ENCODE results near the gene CNR2. TPM values are rescaled to one million over a fixed set of nuclear protein-coding genes. Genes with fewer than 3 reads are reported as not detected.

Gene CNR2
- polyA plus RNA-seq, 2 of the 4 experiments (the other 2 are of a cell fraction): not detected

DNA sequence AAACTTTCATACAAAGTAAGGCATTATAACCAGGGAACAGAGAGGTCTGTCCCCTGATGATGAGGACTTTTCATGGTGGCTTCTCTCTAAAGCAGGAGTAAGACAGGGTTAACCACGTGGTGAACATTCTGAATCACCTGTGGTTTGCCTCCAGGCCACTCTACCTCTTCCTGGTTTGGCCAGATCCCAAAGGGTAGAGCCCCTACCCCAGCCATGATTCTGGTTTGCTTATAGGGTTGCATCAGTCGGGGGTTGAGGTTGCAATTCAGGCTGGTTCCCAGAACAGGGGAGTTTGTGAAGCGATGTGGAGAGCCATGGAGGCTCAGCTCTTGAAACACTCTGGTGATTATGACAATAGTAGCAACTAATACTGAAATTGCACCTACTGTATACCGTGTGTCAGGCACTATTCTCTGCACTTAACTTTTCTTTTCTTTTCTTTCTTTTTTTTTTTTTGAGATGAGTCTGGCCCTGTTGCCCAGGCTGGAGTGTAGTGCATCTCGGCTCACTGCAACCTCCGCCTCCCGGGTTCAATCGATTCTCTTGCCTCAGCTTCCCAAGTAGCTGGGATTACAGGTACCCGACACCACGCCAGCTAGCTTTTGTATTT, 8.3 kb downstream of the CNR2 start:
- ATAC-seq (no peak), DNase-seq (ENCODE audit: low read depth in 1 of 2, low spot score in 1 of 2) (no peak), FAIRE-seq (no peak)
- no peak overlapping the region for H3K4me2 ChIP-seq
- ChIA-PET CTCF (interaction anchor here (0.6 kb wide), 1 partner anchor 12 kb away, joined by 3 read pairs; no protein-coding TSS in a partner anchor), POLR2A (no interaction called here)
- no peaks in the 10 kb centered on the region for H3K9me3 ChIP-seq
- no peaks in the 10 kb centered on the region for H3K4me1 ChIP-seq
- no peak overlapping the region for H3K27ac ChIP-seq
- no peak overlapping the region for H3K4me3 ChIP-seq
- TF ChIP-seq MYC (IDR thresholded peaks at IDR 0.05; ENCODE audit: borderline replicate concordance, low read length) (no peak), ZC3H11A (IDR thresholded peaks at IDR 0.05) (no peak), ZFP36 (IDR thresholded peaks at IDR 0.05; ENCODE audit: borderline replicate concordance, partially characterized antibody) (no peak), GATA3 (IDR thresholded peaks at IDR 0.05; ENCODE audit: borderline replicate concordance) (no peak), CBX8 (IDR thresholded peaks at IDR 0.05) (no peak), HOXA7 (CRISPR knock-in tag; IDR thresholded peaks at IDR 0.05) (no peak), TP53 (CRISPR knock-in tag; IDR thresholded peaks at IDR 0.05) (no peak), POLR2A (IDR thresholded peaks at IDR 0.05; ENCODE audit: low read length) (no peak), ZNF302 (CRISPR knock-in tag; IDR thresholded peaks at IDR 0.05) (no peak)
- TF ChIP-seq, protein P1, sequence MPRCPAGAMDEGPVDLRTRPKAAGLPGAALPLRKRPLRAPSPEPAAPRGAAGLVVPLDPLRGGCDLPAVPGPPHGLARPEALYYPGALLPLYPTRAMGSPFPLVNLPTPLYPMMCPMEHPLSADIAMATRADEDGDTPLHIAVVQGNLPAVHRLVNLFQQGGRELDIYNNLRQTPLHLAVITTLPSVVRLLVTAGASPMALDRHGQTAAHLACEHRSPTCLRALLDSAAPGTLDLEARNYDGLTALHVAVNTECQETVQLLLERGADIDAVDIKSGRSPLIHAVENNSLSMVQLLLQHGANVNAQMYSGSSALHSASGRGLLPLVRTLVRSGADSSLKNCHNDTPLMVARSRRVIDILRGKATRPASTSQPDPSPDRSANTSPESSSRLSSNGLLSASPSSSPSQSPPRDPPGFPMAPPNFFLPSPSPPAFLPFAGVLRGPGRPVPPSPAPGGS (IDR thresholded peaks at IDR 0.05): no peak
- TF ChIP-seq, protein P2, sequence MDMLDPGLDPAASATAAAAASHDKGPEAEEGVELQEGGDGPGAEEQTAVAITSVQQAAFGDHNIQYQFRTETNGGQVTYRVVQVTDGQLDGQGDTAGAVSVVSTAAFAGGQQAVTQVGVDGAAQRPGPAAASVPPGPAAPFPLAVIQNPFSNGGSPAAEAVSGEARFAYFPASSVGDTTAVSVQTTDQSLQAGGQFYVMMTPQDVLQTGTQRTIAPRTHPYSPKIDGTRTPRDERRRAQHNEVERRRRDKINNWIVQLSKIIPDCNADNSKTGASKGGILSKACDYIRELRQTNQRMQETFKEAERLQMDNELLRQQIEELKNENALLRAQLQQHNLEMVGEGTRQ (IDR thresholded peaks at IDR 0.05): no peak
- TF ChIP-seq, protein P3, sequence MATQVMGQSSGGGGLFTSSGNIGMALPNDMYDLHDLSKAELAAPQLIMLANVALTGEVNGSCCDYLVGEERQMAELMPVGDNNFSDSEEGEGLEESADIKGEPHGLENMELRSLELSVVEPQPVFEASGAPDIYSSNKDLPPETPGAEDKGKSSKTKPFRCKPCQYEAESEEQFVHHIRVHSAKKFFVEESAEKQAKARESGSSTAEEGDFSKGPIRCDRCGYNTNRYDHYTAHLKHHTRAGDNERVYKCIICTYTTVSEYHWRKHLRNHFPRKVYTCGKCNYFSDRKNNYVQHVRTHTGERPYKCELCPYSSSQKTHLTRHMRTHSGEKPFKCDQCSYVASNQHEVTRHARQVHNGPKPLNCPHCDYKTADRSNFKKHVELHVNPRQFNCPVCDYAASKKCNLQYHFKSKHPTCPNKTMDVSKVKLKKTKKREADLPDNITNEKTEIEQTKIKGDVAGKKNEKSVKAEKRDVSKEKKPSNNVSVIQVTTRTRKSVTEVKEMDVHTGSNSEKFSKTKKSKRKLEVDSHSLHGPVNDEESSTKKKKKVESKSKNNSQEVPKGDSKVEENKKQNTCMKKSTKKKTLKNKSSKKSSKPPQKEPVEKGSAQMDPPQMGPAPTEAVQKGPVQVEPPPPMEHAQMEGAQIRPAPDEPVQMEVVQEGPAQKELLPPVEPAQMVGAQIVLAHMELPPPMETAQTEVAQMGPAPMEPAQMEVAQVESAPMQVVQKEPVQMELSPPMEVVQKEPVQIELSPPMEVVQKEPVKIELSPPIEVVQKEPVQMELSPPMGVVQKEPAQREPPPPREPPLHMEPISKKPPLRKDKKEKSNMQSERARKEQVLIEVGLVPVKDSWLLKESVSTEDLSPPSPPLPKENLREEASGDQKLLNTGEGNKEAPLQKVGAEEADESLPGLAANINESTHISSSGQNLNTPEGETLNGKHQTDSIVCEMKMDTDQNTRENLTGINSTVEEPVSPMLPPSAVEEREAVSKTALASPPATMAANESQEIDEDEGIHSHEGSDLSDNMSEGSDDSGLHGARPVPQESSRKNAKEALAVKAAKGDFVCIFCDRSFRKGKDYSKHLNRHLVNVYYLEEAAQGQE (IDR thresholded peaks at IDR 0.05): no peak
- WGBS (ENCODE audit: missing lambda C conversion rate): 70% methylated on average over 10 of the region's 10 CpGs

DNA sequence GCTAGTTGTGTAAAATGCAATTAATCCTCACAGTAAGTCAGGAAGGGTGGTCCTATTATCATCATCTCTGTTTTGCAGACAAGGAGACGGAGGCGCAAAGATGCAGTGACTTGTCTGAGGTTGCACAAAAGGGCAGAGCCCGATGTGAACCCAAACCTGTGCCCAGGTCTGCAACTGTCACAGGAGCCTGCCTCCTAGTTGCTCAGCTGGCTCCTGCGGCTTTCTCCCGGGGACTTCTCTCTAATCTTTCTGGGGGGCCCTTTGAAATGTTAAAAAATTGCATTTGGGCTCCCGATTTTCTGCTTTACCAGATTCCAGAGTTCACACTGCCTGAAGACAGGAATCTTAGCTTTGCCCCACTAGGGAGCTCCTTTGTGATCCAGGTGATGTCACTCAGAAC, 9.4 kb downstream of the CNR2 start:
- Histone ChIP-seq H3K4me1 (no peaks in the 10 kb centered on the region), H3K4me2 (no peak overlapping the region), H3K27ac (no peak overlapping the region), H3K4me3 (no peak overlapping the region), H3K9me3 (no peaks in the 10 kb centered on the region)
- 84% methylated on average over 6 of the region's 6 CpGs for WGBS (ENCODE audit: missing lambda C conversion rate)
- no peak for TF ChIP-seq CHD2 (IDR thresholded peaks at IDR 0.05; ENCODE audit: low read length, partially characterized antibody)
- POLR2A ChIA-PET: interaction anchor here (0.7 kb wide), 1 partner anchor 244 kb away, joined by 5 read pairs; no protein-coding TSS in a partner anchor
- no peak for FAIRE-seq
- no peak for DNase-seq (ENCODE audit: low read depth in 1 of 2, low spot score in 1 of 2)
- CTCF ChIA-PET: no interaction called here
- no peak for ATAC-seq

DNA sequence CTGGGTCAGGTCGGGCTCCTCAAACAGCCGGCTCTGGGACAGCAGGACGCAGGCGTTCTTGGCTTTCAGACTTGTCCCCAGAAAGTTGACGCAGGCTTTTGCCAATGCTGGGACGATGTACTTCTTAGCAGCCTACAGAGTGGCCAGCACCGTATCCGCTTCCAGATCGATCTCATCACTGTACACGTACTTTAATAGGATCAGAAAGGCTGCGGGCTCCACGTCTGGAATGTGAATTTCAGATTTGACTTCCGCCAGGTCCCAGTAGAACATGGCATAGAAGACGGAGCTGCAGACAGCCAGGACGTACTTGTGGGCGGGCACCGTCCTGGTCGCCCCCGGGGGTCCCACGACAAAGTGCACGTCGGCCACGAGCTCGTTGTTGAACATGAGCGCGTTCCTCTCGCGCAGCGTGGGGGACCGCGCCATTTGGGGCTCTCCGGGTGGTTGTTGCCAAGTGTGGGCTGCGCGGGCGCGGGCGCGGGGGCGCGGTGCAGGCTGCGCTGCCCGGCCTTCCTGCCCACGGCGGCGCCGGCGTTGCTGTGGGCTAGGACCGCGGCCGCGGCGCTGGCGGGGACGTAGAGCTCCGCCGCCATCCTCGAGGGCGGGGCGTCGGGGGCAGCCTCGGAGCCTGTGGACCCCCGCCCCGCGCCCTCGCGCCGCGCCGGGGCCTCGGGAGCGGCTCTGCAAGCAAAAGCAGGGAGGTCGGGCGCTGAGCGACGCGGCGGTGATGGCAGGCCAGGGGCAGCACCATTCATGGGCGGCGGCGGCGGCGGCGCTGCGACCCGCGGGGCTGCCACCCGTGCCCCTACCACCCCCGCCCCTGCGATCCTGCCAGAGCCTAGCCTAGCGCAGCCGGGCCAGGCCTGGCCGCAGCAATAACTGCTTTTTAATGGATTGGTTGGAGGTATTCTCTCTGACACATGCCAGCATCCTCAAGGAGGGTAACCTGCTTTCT, 10.6 kb downstream of the CNR2 start:
- Histone ChIP-seq H3K4me3 (no peak overlapping the region), H3K4me2 (no peak overlapping the region), H3K9me3 (no peaks in the 10 kb centered on the region), H3K4me1 (no peaks in the 10 kb centered on the region), H3K27ac (no peak overlapping the region)
- 88% methylated on average over 42 of the region's 92 CpGs for WGBS (ENCODE audit: missing lambda C conversion rate)
- DNase-seq (ENCODE audit: low read depth in 1 of 2, low spot score in 1 of 2) (no peak), FAIRE-seq (no peak), ATAC-seq (no peak)
- CTCF ChIA-PET: interaction anchor here (1.1 kb wide), 1 partner anchor 131 kb away, joined by 3 read pairs; no protein-coding TSS in a partner anchor
- POLR2A ChIA-PET: no interaction called here
- TF ChIP-seq ZFP36 (IDR thresholded peaks at IDR 0.05; ENCODE audit: borderline replicate concordance, partially characterized antibody) (no peak), JUNB (IDR thresholded peaks at IDR 0.05) (no peak), ZSCAN20 (CRISPR knock-in tag; IDR thresholded peaks at IDR 0.05) (no peak), ESRRA (IDR thresholded peaks at IDR 0.05; ENCODE audit: borderline replicate concordance, low read length) (no peak), SMC3 (IDR thresholded peaks at IDR 0.05) (no peak), CEBPB (IDR thresholded peaks at IDR 0.05) (no peak), SREBF2 (IDR thresholded peaks at IDR 0.05) (no peak), RCOR1 (IDR thresholded peaks at IDR 0.05; ENCODE audit: low read depth, low read length) (no peak), ZNF302 (CRISPR knock-in tag; IDR thresholded peaks at IDR 0.05) (no peak)
- TF ChIP-seq, protein P4, sequence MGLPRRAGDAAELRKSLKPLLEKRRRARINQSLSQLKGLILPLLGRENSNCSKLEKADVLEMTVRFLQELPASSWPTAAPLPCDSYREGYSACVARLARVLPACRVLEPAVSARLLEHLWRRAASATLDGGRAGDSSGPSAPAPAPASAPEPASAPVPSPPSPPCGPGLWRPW (IDR thresholded peaks at IDR 0.05): no peak
- TF ChIP-seq, protein P1 (IDR thresholded peaks at IDR 0.05): no peak
- TF ChIP-seq, protein P5, sequence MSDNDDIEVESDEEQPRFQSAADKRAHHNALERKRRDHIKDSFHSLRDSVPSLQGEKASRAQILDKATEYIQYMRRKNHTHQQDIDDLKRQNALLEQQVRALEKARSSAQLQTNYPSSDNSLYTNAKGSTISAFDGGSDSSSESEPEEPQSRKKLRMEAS (IDR thresholded peaks at IDR 0.05): no peak
- TF ChIP-seq, protein P6, sequence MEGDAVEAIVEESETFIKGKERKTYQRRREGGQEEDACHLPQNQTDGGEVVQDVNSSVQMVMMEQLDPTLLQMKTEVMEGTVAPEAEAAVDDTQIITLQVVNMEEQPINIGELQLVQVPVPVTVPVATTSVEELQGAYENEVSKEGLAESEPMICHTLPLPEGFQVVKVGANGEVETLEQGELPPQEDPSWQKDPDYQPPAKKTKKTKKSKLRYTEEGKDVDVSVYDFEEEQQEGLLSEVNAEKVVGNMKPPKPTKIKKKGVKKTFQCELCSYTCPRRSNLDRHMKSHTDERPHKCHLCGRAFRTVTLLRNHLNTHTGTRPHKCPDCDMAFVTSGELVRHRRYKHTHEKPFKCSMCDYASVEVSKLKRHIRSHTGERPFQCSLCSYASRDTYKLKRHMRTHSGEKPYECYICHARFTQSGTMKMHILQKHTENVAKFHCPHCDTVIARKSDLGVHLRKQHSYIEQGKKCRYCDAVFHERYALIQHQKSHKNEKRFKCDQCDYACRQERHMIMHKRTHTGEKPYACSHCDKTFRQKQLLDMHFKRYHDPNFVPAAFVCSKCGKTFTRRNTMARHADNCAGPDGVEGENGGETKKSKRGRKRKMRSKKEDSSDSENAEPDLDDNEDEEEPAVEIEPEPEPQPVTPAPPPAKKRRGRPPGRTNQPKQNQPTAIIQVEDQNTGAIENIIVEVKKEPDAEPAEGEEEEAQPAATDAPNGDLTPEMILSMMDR (IDR thresholded peaks at IDR 0.05): no peak

Data from A549 (cell line).